ENCODE data around the gene GAB2.

GAB2 gene

GRCh38 chr11:78293536-78293935, 124.1 kb downstream of the GAB2 start:
- no peak overlapping the region for H3K4me2 ChIP-seq (ENCODE audit: low read length)
- no peaks in the 10 kb centered on the region for H3K27me3 ChIP-seq (ENCODE audit: control insufficient read depth, insufficient read depth, low read length)
- H3K9me3 ChIP-seq (ENCODE audit: control insufficient read depth, low read length) = peaks cover 2% of the 10 kb centered on the region
- H3K4me3 ChIP-seq (ENCODE audit: low read depth, low read length) = no peak overlapping the region
- TF ChIP-seq, protein P1, sequence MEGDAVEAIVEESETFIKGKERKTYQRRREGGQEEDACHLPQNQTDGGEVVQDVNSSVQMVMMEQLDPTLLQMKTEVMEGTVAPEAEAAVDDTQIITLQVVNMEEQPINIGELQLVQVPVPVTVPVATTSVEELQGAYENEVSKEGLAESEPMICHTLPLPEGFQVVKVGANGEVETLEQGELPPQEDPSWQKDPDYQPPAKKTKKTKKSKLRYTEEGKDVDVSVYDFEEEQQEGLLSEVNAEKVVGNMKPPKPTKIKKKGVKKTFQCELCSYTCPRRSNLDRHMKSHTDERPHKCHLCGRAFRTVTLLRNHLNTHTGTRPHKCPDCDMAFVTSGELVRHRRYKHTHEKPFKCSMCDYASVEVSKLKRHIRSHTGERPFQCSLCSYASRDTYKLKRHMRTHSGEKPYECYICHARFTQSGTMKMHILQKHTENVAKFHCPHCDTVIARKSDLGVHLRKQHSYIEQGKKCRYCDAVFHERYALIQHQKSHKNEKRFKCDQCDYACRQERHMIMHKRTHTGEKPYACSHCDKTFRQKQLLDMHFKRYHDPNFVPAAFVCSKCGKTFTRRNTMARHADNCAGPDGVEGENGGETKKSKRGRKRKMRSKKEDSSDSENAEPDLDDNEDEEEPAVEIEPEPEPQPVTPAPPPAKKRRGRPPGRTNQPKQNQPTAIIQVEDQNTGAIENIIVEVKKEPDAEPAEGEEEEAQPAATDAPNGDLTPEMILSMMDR (IDR thresholded peaks at IDR 0.05) = no peak
- no peaks in the 10 kb centered on the region for H3K79me2 ChIP-seq
- no peaks in the 10 kb centered on the region for H3K36me3 ChIP-seq (ENCODE audit: control insufficient read depth, insufficient read depth, low read length)
- peaks cover 9% of the 10 kb centered on the region for H3K4me1 ChIP-seq
- H3K27ac ChIP-seq = no peak overlapping the region
- H2AFZ ChIP-seq = no peak overlapping the region
- no peak overlapping the region for H3K9ac ChIP-seq

- Histone ChIP-seq H2AFZ (no peak overlapping the region), H3K9ac (no peak overlapping the region), H3K4me3 (ENCODE audit: low read depth, low read length) (no peak overlapping the region), H3K36me3 (ENCODE audit: control insufficient read depth, insufficient read depth, low read length) (no peaks in the 10 kb centered on the region), H3K79me2 (no peaks in the 10 kb centered on the region), H3K4me1 (peaks cover 9% of the 10 kb centered on the region), H3K27ac (no peak overlapping the region), H3K27me3 (ENCODE audit: control insufficient read depth, insufficient read depth, low read length) (no peaks in the 10 kb centered on the region), H3K9me3 (ENCODE audit: control insufficient read depth, low read length) (peaks cover 2% of the 10 kb centered on the region), H3K4me2 (ENCODE audit: low read length) (no peak overlapping the region)
- TF ChIP-seq, protein P1 (IDR thresholded peaks at IDR 0.05) = no peak
These were observed 125.4 kb downstream of the GAB2 start for GRCh38 chr11:78292109-78292803.

DNA sequence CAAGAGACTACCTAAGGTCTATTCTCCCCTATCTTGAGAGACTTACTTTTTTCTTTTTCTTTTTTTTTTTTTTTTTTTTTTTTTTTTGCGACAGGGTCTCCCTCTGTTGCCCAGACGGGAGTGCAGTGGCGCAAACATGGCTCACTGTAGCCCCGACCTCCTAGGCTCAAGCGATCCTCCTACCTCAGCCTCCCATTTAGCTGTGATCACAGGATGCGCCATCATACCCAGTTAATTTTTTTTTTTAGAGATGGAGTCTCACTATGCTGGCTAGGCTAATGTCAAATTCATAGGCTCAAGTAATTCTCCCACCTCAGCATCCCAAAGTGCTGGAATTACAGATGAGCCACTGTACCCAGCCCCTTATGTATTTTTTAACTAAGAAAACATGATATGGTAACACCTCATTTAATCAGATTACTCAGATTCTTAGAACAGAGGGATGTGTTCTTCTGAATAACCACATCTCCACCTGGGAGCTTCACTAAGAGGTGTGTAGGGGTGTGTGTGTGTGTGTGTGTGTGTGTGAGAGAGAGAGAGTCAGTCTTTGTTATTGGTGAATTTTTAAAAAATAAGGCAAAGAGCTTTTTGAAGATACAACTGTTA, 126.0 kb downstream of the GAB2 start:
- H3K79me2 ChIP-seq = no peaks in the 10 kb centered on the region
- H3K4me3 ChIP-seq (ENCODE audit: low read depth, low read length) = no peak overlapping the region
- H3K27ac ChIP-seq = no peak overlapping the region
- H3K36me3 ChIP-seq (ENCODE audit: control insufficient read depth, insufficient read depth, low read length) = no peaks in the 10 kb centered on the region
- H3K4me2 ChIP-seq (ENCODE audit: low read length) = no peak overlapping the region
- TF ChIP-seq, protein P1 (IDR thresholded peaks at IDR 0.05) = no peak
- H2AFZ ChIP-seq = no peak overlapping the region
- H3K27me3 ChIP-seq (ENCODE audit: control insufficient read depth, insufficient read depth, low read length) = no peaks in the 10 kb centered on the region
- peaks cover 6% of the 10 kb centered on the region for H3K4me1 ChIP-seq
- no peak overlapping the region for H3K9ac ChIP-seq
- peaks cover 2% of the 10 kb centered on the region for H3K9me3 ChIP-seq (ENCODE audit: control insufficient read depth, low read length)

GRCh38 chr11:78290293-78291176, 127.1 kb downstream of the GAB2 start:
- Histone ChIP-seq H3K9ac (no peak overlapping the region), H3K79me2 (no peaks in the 10 kb centered on the region), H3K27me3 (ENCODE audit: control insufficient read depth, insufficient read depth, low read length) (no peaks in the 10 kb centered on the region), H3K9me3 (ENCODE audit: control insufficient read depth, low read length) (peaks cover 2% of the 10 kb centered on the region), H3K36me3 (ENCODE audit: control insufficient read depth, insufficient read depth, low read length) (no peaks in the 10 kb centered on the region), H3K4me3 (ENCODE audit: low read depth, low read length) (no peak overlapping the region), H3K27ac (no peak overlapping the region), H3K4me2 (ENCODE audit: low read length) (no peak overlapping the region), H2AFZ (no peak overlapping the region), H3K4me1 (no peaks in the 10 kb centered on the region)
- TF ChIP-seq, protein P1 (IDR thresholded peaks at IDR 0.05) = no peak
